ENCODE results near the gene SMARCA2. TPM values are rescaled to one million over a fixed set of nuclear protein-coding genes. Genes with fewer than 3 reads are reported as not detected.
A peak's percentile ranks its signal among the peaks of the same experiment; 100 is the strongest.

The SMARCA2 gene
- total RNA-seq, 1 donor from 2014 or later = 131 TPM

- H3K27me3 Mint-ChIP-seq = no peaks in the 10 kb centered on the region
- peaks cover 12% of the 10 kb centered on the region for H3K4me1 Mint-ChIP-seq (ENCODE audit: unreplicated experiment)
- no peaks in the 10 kb centered on the region for H3K36me3 Mint-ChIP-seq
- TF ChIP-seq, protein P1, sequence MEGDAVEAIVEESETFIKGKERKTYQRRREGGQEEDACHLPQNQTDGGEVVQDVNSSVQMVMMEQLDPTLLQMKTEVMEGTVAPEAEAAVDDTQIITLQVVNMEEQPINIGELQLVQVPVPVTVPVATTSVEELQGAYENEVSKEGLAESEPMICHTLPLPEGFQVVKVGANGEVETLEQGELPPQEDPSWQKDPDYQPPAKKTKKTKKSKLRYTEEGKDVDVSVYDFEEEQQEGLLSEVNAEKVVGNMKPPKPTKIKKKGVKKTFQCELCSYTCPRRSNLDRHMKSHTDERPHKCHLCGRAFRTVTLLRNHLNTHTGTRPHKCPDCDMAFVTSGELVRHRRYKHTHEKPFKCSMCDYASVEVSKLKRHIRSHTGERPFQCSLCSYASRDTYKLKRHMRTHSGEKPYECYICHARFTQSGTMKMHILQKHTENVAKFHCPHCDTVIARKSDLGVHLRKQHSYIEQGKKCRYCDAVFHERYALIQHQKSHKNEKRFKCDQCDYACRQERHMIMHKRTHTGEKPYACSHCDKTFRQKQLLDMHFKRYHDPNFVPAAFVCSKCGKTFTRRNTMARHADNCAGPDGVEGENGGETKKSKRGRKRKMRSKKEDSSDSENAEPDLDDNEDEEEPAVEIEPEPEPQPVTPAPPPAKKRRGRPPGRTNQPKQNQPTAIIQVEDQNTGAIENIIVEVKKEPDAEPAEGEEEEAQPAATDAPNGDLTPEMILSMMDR (conservative IDR thresholded peaks at IDR 0.05) = no peak
- H3K4me3 Mint-ChIP-seq = no peak overlapping the region
- peak overlapping the region; percentile 55 for H3K27ac Mint-ChIP-seq
- H3K9me3 Mint-ChIP-seq = peaks cover 5% of the 10 kb centered on the region
- DNase-seq (ENCODE audit: extremely low spot score, unreplicated experiment) = no peak
These were observed 198.8 kb downstream of the SMARCA2 start for GRCh38 chr9:2213830-2214468.

GRCh38 chr9:2214707-2215106 is 199.6 kb downstream of the SMARCA2 start:
- DNase-seq (ENCODE audit: extremely low spot score, unreplicated experiment) = no peak
- peaks cover 7% of the 10 kb centered on the region for H3K9me3 Mint-ChIP-seq
- H3K4me1 Mint-ChIP-seq (ENCODE audit: unreplicated experiment) = peaks cover 12% of the 10 kb centered on the region
- H3K4me3 Mint-ChIP-seq = no peak overlapping the region
- no peak overlapping the region for H3K27ac Mint-ChIP-seq
- no peaks in the 10 kb centered on the region for H3K36me3 Mint-ChIP-seq
- TF ChIP-seq, protein P1 (conservative IDR thresholded peaks at IDR 0.05) = no peak
- H3K27me3 Mint-ChIP-seq = no peaks in the 10 kb centered on the region

DNA sequence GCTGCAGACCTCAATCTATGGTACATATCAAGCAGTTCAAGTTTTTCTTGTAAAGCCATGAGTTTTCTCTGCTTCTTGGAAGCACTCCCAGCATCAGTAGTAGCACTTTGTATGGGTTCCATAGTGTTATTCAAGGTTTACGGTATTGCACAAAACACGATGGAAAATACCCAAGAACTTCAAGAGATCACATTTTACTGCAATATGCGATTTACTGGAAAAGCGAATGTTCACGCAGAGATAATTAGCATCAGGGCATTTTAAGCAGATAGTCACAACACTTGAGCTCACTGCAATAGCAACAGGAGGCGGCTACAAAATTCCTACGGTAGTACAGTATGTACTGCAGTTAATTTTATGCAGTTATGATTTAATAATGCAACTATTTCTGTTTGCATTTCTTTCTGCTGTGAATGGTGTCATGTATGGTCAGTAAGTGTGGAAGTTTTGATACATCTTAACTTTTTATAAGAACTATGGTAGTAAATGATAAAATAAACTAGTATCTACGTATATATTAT is 200.8 kb downstream of the SMARCA2 start:
- no peak for DNase-seq (ENCODE audit: extremely low spot score, unreplicated experiment)
- Mint-ChIP-seq H3K4me3 (no peak overlapping the region), H3K27me3 (no peaks in the 10 kb centered on the region), H3K4me1 (ENCODE audit: unreplicated experiment) (peaks cover 12% of the 10 kb centered on the region), H3K27ac (no peak overlapping the region), H3K36me3 (no peaks in the 10 kb centered on the region), H3K9me3 (peaks cover 7% of the 10 kb centered on the region)
- TF ChIP-seq, protein P1 (conservative IDR thresholded peaks at IDR 0.05) = no peak

DNA sequence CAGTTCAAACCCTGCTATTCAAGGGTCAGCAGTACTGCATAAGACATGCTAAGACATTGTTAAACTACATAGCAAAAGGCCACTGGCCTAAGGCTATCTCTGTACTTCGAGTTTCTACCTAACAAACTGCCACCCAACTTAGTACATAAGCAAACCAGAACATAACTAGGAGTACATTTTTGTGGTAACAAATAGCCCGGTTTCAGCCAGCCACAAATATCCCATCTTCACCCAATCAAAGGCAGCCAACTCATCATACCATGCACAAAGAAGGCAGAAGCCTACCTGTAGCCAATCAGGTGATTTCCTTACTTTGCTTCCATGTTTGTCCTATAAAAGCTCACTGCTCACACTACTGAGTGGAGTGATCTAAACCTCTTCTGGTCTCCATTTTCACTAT is 201.4 kb downstream of the SMARCA2 start:
- TF ChIP-seq, protein P1 (conservative IDR thresholded peaks at IDR 0.05) = no peak
- no peaks in the 10 kb centered on the region for H3K36me3 Mint-ChIP-seq
- no peak for DNase-seq (ENCODE audit: extremely low spot score, unreplicated experiment)
- peaks cover 6% of the 10 kb centered on the region for H3K9me3 Mint-ChIP-seq
- no peak overlapping the region for H3K4me3 Mint-ChIP-seq
- H3K27me3 Mint-ChIP-seq = no peaks in the 10 kb centered on the region
- H3K4me1 Mint-ChIP-seq (ENCODE audit: unreplicated experiment) = peaks cover 10% of the 10 kb centered on the region
- no peak overlapping the region for H3K27ac Mint-ChIP-seq

DNA sequence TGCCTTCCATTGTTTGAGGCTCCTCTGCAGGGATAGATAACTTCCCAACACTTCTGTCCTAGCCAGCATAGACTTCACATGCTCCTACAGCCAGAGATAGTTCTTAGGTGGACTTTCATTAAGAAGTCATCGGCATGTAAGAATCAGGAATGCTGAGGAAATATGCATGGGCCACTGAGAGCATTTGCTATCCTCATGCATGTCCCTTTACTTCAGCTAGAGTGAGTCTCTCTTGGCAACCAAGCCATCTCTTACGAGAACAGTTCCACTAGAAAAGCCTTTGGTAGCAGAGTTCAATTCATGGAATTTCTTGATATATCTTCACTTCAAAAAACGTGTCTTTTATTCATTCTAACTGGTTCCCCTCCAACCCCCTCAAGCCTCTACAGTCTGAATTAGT is 202.4 kb downstream of the SMARCA2 start:
- Mint-ChIP-seq H3K4me1 (ENCODE audit: unreplicated experiment) (peaks cover 7% of the 10 kb centered on the region), H3K27me3 (no peaks in the 10 kb centered on the region), H3K36me3 (no peaks in the 10 kb centered on the region), H3K27ac (no peak overlapping the region), H3K9me3 (peaks cover 3% of the 10 kb centered on the region), H3K4me3 (no peak overlapping the region)
- TF ChIP-seq, protein P1 (conservative IDR thresholded peaks at IDR 0.05) = no peak
- DNase-seq (ENCODE audit: extremely low spot score, unreplicated experiment) = no peak
